ENCODE data around the gene CUL1.

DNA sequence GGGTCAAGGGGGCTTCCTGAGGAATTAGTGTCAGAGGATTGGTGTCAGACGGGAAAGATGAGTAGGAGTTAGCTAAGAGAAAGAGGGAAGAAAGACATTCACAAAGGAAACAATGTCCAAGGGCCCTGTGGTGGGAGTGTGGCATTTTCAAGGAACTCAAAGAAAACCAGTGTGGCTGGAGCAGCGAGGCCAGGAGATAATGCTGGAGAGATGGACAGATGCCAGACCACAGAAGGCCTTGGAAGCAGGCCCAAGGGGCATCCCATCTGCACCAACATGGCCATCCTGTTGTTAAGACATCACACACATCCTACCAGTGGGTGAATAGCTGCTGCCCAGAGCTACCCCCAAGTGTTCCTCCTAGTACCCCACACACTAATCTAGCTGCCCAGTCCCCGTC is 36.1 kb upstream of the CUL1 start:
- TF ChIP-seq, protein P1, sequence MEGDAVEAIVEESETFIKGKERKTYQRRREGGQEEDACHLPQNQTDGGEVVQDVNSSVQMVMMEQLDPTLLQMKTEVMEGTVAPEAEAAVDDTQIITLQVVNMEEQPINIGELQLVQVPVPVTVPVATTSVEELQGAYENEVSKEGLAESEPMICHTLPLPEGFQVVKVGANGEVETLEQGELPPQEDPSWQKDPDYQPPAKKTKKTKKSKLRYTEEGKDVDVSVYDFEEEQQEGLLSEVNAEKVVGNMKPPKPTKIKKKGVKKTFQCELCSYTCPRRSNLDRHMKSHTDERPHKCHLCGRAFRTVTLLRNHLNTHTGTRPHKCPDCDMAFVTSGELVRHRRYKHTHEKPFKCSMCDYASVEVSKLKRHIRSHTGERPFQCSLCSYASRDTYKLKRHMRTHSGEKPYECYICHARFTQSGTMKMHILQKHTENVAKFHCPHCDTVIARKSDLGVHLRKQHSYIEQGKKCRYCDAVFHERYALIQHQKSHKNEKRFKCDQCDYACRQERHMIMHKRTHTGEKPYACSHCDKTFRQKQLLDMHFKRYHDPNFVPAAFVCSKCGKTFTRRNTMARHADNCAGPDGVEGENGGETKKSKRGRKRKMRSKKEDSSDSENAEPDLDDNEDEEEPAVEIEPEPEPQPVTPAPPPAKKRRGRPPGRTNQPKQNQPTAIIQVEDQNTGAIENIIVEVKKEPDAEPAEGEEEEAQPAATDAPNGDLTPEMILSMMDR (IDR thresholded peaks at IDR 0.05), result no peak
- TF ChIP-seq POLR2A (IDR thresholded peaks at IDR 0.05), result no peak
- no peak for TF ChIP-seq POLR2AphosphoS5 (IDR thresholded peaks at IDR 0.05)

Data from upper lobe of left lung (tissue), 4 donors.